HL-60 (cell line): ENCODE data around the gene EEIG2.
A peak's percentile ranks its signal among the peaks of the same experiment; 100 is the strongest.

ENCODE experiments used
- GABPA ChIP-seq: IDR thresholded peaks from 2 replicates; pipeline ENCODE4 v1.6.1; 2012; ENCODE audit warnings: low read depth
- TF ChIP-seq, protein P1 (sequence below): IDR thresholded peaks from one replicate; pipeline ENCODE4 v1.5.1; 2011; ENCODE audit warnings: low read length, control low read depth, inconsistent platforms; ENCODE audit not compliant: insufficient read depth

DNA sequence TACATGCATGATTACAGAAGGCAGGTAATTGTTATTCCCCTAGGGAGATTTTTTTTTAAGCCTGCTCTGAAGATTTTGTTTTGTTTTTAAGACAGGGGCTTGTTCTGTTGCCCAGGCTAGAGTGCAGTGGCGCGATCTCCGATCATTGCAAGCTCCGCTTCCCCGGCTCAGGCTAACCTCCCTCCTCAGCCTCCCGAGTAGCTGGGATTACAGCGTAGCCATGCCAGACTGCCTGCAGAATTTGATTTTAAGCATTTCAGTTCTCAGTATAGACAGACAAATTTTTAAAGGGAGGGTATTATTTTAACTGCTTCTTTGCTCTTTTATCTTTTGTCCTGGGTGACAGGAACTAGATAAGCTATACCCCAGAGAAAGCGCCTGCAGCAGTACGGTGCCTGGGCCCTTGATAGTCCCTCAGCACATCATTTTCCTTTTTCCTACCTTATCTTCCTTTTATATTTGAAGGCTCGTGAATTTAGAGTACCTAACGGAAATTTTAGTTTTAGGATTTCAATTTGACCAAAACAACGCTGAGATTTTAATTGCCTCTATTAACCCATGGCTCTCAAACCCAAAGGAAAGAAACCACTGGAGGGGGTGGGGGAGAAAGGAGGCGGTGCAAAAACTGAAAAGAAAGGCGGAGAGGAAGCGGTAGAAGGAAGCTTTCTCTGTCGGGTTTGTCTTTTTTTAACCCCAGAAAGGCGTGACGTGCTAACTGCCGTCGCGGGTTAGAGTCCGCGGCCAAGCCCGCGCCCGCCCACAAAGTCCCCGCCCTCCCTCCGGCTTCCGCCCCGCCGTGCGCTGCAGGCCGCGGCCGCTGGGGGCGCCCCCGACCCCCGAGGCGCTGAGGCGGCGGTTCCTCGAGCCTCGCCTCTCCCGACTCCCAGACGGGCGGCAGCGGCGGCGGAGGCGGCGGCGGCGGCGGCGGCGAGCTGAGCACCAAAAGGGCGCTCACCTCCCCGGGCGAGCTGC, at the start of gene EEIG2:
- TF ChIP-seq, protein P1, sequence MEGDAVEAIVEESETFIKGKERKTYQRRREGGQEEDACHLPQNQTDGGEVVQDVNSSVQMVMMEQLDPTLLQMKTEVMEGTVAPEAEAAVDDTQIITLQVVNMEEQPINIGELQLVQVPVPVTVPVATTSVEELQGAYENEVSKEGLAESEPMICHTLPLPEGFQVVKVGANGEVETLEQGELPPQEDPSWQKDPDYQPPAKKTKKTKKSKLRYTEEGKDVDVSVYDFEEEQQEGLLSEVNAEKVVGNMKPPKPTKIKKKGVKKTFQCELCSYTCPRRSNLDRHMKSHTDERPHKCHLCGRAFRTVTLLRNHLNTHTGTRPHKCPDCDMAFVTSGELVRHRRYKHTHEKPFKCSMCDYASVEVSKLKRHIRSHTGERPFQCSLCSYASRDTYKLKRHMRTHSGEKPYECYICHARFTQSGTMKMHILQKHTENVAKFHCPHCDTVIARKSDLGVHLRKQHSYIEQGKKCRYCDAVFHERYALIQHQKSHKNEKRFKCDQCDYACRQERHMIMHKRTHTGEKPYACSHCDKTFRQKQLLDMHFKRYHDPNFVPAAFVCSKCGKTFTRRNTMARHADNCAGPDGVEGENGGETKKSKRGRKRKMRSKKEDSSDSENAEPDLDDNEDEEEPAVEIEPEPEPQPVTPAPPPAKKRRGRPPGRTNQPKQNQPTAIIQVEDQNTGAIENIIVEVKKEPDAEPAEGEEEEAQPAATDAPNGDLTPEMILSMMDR = peak; percentile 50
- TF ChIP-seq GABPA = no peak
